Mesenchymal stem cell (in vitro differentiated cells and primary cell): ENCODE results near the gene ABAT.

Experiments
- DNase-seq: peaks from one replicate; pipeline ENCODE4 v3.0.0-alpha.2; 2013
- H2AFZ ChIP-seq: one replicate; pipeline ENCODE4 v1.6.1; 2013; ENCODE audit warnings: low read depth, mild to moderate bottlenecking, control low read depth, inconsistent platforms, low read length, moderate library complexity
- H2AK5ac ChIP-seq: 2 replicates; pipeline ENCODE4 v1.6.1; 2013; ENCODE audit warnings: low read length, moderate library complexity, mild to moderate bottlenecking, inconsistent platforms; ENCODE audit not compliant: severe bottlenecking
- H2BK120ac ChIP-seq: one replicate; pipeline ENCODE4 v1.6.1; 2013; ENCODE audit warnings: low read depth, mild to moderate bottlenecking, inconsistent platforms, low read length, moderate library complexity
- H2BK12ac ChIP-seq, 2 experiments: one replicate each; pipeline ENCODE4 v1.6.1; 2013; ENCODE audit warnings: inconsistent platforms in 2 of 2, low read length in 2 of 2, mild to moderate bottlenecking in 2 of 2, moderate library complexity in 2 of 2, control low read depth in 1 of 2
- H2BK15ac ChIP-seq: one replicate; pipeline ENCODE4 v1.6.1; 2013; ENCODE audit warnings: mild to moderate bottlenecking, low read depth, inconsistent platforms; ENCODE audit not compliant: poor library complexity, severe bottlenecking
- H2BK5ac ChIP-seq: 2 replicates; pipeline ENCODE4 v1.6.1; 2013; ENCODE audit warnings: low read depth, mild to moderate bottlenecking, low read length, control low read depth, inconsistent platforms; ENCODE audit not compliant: poor library complexity, severe bottlenecking
- H3K14ac ChIP-seq, 2 experiments: one replicate each; pipeline ENCODE4 v1.6.1; 2013; ENCODE audit warnings: inconsistent platforms in 2 of 2, low read length in 2 of 2, control low read depth in 1 of 2, mild to moderate bottlenecking in 1 of 2, moderate library complexity in 1 of 2
- H3K18ac ChIP-seq, 2 experiments: one replicate each; pipeline ENCODE4 v1.6.1; 2013; ENCODE audit warnings: inconsistent platforms in 2 of 2, low read length in 2 of 2, control low read depth in 1 of 2, low read depth in 1 of 2, mild to moderate bottlenecking in 1 of 2
- H3K23ac ChIP-seq, 2 experiments: one replicate each; pipeline ENCODE4 v1.6.1; 2013; ENCODE audit warnings: inconsistent platforms in 2 of 2, low read length in 2 of 2, mild to moderate bottlenecking in 2 of 2, moderate library complexity in 2 of 2, control low read depth in 1 of 2
- H3K27ac ChIP-seq: 2 replicates; pipeline ENCODE4 v1.5.1; 2013; ENCODE audit warnings: mild to moderate bottlenecking, moderate library complexity, low read length, control low read depth, inconsistent platforms; ENCODE audit not compliant: poor library complexity, severe bottlenecking
- H3K27me3 ChIP-seq, 2 experiments: 2 replicates each; pipeline versions ENCODE4 v1.6.1 to v1.7.0; 2013; ENCODE audit warnings: low read length in 2 of 2, mild to moderate bottlenecking in 2 of 2, moderate library complexity in 2 of 2, control low read depth in 1 of 2, inconsistent platforms in 1 of 2; ENCODE audit not compliant: control insufficient read depth in 1 of 2, insufficient read depth in 1 of 2
- H3K36me3 ChIP-seq, 2 experiments: 2 replicates each; pipeline versions ENCODE4 v1.6.1 to v1.7.0; 2013; ENCODE audit warnings: low read length in 2 of 2, control low read depth in 1 of 2, inconsistent platforms in 1 of 2, low read depth in 1 of 2, mild to moderate bottlenecking in 1 of 2; ENCODE audit not compliant: insufficient read depth in 2 of 2, control insufficient read depth in 1 of 2
- H3K4ac ChIP-seq, 2 experiments: one replicate each; pipeline ENCODE4 v1.6.1; 2013; ENCODE audit warnings: inconsistent platforms in 2 of 2, low read length in 2 of 2, mild to moderate bottlenecking in 2 of 2, moderate library complexity in 2 of 2, control low read depth in 1 of 2, low read depth in 1 of 2
- H3K4me1 ChIP-seq: 2 replicates; pipeline ENCODE4 v1.6.1; 2013; ENCODE audit warnings: low read depth, low read length, control low read depth; ENCODE audit not compliant: control insufficient read depth, insufficient read depth
- H3K4me2 ChIP-seq: 2 replicates; pipeline ENCODE4 v1.6.1; 2013; ENCODE audit warnings: low read length, mild to moderate bottlenecking, inconsistent platforms; ENCODE audit not compliant: poor library complexity, severe bottlenecking
- H3K4me3 ChIP-seq, 2 experiments: 2 replicates each; pipeline versions ENCODE4 v1.5.1 to v1.7.0; 2013; ENCODE audit warnings: low read length in 2 of 2, mild to moderate bottlenecking in 2 of 2, control low read depth in 1 of 2, low read depth in 1 of 2; ENCODE audit not compliant: insufficient read depth in 1 of 2
- H3K79me1 ChIP-seq: replicated peaks from 2 replicates; pipeline ENCODE4 v1.6.1; 2013; ENCODE audit warnings: mild to moderate bottlenecking, control low read depth, low read length, inconsistent platforms; ENCODE audit not compliant: poor library complexity, severe bottlenecking
- H3K9ac ChIP-seq: 2 replicates; pipeline ENCODE4 v1.7.0; 2013; ENCODE audit warnings: mild to moderate bottlenecking, low read length, moderate library complexity
- H3K9me3 ChIP-seq: 2 replicates; pipeline ENCODE4 v1.7.0; 2013; ENCODE audit warnings: mild to moderate bottlenecking, low read length; ENCODE audit not compliant: control insufficient read depth
- H4K8ac ChIP-seq: one replicate; pipeline ENCODE4 v1.6.1; 2013; ENCODE audit warnings: inconsistent platforms, mild to moderate bottlenecking, low read length, moderate library complexity
- H4K91ac ChIP-seq: one replicate; pipeline ENCODE4 v1.6.1; 2013; ENCODE audit warnings: mild to moderate bottlenecking, low read length, inconsistent platforms
- WGBS: methylation state at CpG from one replicate; pipeline ENCODE4 v1.1.7; 2013; ENCODE audit warnings: mixed read lengths; 5-methylcytosine and 5-hydroxymethylcytosine counted together

Gene ABAT

GRCh38 chr16:8642146-8642545, 32.3 kb upstream of the ABAT start:
- Histone ChIP-seq H3K23ac (no peak overlapping the region), H3K27me3 (no peaks in the 10 kb centered on the region), H3K4me3 (no peak overlapping the region), H3K4ac (no peak overlapping the region), H3K9ac (no peak overlapping the region), H2BK12ac (no peak overlapping the region), H3K4me1 (no peaks in the 10 kb centered on the region), H3K79me1 (peaks cover 14% of the 10 kb centered on the region), H3K9me3 (no peaks in the 10 kb centered on the region), H4K91ac (no peak overlapping the region), H3K27ac (no peak overlapping the region), H2AFZ (no peak overlapping the region), H4K8ac (no peak overlapping the region), H2BK15ac (no peak overlapping the region), H3K14ac (no peak overlapping the region), H3K36me3 (peaks cover 85 to 92% of the 10 kb centered on the region in 2 experiments), H2AK5ac (no peak overlapping the region), H2BK5ac (no peak overlapping the region), H3K4me2 (no peak overlapping the region), H3K18ac (no peak overlapping the region), H2BK120ac (no peak overlapping the region)
- no peak for DNase-seq
- WGBS: 90% methylated on average over 16 of the region's 16 CpGs

DNA sequence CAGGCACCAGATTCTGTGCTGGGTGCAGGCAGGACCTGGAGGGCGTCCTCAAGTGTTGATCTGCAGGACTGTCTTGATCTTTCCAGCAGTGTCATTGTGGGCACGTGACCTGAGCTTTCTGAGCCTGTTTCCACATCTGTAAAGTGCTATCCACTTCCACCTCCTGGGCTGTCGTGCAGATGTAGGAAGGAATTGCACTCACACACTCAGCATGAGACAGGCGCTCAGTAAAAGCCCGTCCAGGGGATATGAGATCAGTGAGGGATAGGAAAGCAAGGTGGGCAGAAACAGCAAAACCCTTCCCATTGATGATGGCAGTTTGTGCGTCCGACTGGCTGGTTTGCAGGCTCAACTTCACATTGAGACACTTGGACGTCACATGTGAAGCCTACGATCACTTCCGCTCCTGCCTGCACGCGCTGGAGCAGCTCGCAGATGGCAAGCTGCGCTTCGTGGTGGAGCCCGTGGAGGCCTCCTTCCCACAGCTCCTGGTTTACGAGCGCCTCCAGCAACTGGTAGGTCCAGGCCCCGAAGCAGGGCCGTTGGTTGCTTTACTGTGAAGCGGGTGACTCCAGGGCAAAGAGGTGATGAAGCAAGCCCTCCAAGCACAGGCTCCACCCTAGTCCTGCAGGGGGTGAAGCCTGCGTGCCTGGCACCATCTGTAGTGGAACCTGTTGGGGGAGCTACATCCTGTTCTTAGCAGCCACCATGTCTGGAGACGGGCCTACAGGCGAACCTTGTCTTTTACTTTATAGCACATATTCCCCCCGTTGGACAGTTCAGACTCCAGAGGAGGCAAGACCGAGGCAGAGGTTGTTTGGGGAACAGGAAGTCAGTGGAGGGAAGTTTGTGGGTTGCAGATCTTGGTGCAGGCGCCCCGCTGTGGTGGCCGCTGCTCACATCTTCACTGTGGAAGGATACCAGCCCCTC, 29.9 kb upstream of the ABAT start:
- Histone ChIP-seq H4K8ac (no peak overlapping the region), H3K14ac (no peak overlapping the region), H3K9me3 (no peaks in the 10 kb centered on the region), H3K4me2 (no peak overlapping the region), H2BK12ac (no peak overlapping the region), H2AFZ (no peak overlapping the region), H3K79me1 (peaks cover 5% of the 10 kb centered on the region), H2BK5ac (no peak overlapping the region), H3K9ac (no peak overlapping the region), H2BK120ac (no peak overlapping the region), H3K27ac (no peak overlapping the region), H2BK15ac (no peak overlapping the region), H3K18ac (no peak overlapping the region), H3K4me1 (no peaks in the 10 kb centered on the region), H3K4ac (no peak overlapping the region), H3K4me3 (no peak overlapping the region), H3K36me3 (peaks cover 80 to 89% of the 10 kb centered on the region in 2 experiments), H4K91ac (no peak overlapping the region), H3K27me3 (no peaks in the 10 kb centered on the region), H3K23ac (no peak overlapping the region), H2AK5ac (no peak overlapping the region)
- DNase-seq: no peak
- 93% methylated on average over 29 of the region's 29 CpGs for WGBS

- no peak for DNase-seq
- Histone ChIP-seq H3K79me1 (peaks cover 5% of the 10 kb centered on the region), H3K27me3 (no peaks in the 10 kb centered on the region), H3K4me2 (no peak overlapping the region), H3K27ac (no peak overlapping the region), H2BK5ac (no peak overlapping the region), H3K36me3 (peaks cover 77 to 82% of the 10 kb centered on the region in 2 experiments), H3K9me3 (no peaks in the 10 kb centered on the region), H3K4ac (no peak overlapping the region), H2BK15ac (no peak overlapping the region), H2BK120ac (no peak overlapping the region), H3K4me3 (no peak overlapping the region), H3K9ac (no peak overlapping the region), H3K4me1 (no peaks in the 10 kb centered on the region), H3K14ac (no peak overlapping the region), H2BK12ac (no peak overlapping the region), H3K18ac (no peak overlapping the region), H2AFZ (no peak overlapping the region), H4K8ac (no peak overlapping the region), H4K91ac (no peak overlapping the region), H3K23ac (no peak overlapping the region), H2AK5ac (no peak overlapping the region)
- WGBS: 85% methylated on average over 11 of the region's 11 CpGs
These were observed 29.3 kb upstream of the ABAT start for GRCh38 chr16:8645141-8645521.

GRCh38 chr16:8645831-8646230, 28.6 kb upstream of the ABAT start:
- 96% methylated on average over 13 of the region's 13 CpGs for WGBS

More at GRCh38 chr16:8645831-8646230, 28.6 kb upstream of the ABAT start:
- Histone ChIP-seq H2AK5ac (no peak overlapping the region), H4K91ac (no peak overlapping the region), H2BK15ac (no peak overlapping the region), H3K4me2 (no peak overlapping the region), H3K14ac (no peak overlapping the region), H2BK120ac (no peak overlapping the region), H3K27ac (no peak overlapping the region), H3K4me1 (no peaks in the 10 kb centered on the region), H2AFZ (no peak overlapping the region), H3K23ac (no peak overlapping the region), H2BK5ac (no peak overlapping the region), H3K36me3 (peaks cover 75 to 80% of the 10 kb centered on the region in 2 experiments), H3K27me3 (no peaks in the 10 kb centered on the region), H3K9me3 (no peaks in the 10 kb centered on the region), H3K4ac (no peak overlapping the region), H3K4me3 (no peak overlapping the region), H3K9ac (no peak overlapping the region), H3K79me1 (peaks cover 5% of the 10 kb centered on the region), H3K18ac (no peak overlapping the region), H4K8ac (no peak overlapping the region), H2BK12ac (no peak overlapping the region)
- no peak for DNase-seq
